ENCODE measurements around the gene C2CD3.
"Not testable (repeated sequence)": the region's sequence is repeated elsewhere in the genome, so short reads cannot be mapped to it uniquely, and the experiment has no call there.

C2CD3 gene

DNA sequence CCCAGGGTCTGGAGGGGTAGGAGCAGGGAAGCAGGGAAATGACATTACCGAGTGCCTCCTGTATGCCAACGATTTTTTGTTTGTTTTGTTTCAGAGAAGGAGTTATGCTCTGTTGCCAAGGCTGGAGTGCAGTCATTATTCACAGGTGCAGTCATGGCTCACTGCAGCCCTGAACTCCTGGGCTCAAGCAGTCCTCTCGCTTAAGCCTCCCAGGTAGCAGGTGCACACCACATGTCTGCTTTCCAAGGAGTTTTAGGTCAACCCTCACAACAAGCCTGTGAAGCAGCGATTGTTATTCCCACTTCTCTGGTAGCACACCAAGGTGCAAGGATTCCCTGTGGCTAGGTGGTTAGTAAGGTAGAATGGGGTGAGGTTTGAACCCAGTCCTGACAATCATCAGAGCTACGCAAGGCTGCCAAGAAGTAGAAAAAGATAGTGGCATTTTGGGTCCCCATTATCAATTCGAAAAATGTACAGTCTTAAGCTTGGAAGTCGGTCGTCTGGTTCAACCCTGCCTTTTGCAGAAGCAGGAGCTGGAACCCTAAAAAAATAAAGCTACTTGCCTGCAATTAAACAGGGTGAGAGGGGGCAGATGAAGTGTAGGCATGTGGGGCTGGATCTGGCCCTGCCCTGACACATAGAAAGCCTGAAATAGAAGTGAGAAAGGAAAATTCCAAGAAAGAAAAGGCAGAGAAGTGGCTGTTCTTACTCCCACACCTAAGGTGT, 171.1 kb downstream of the C2CD3 start:
- no peak for DNase-seq

- no peak for DNase-seq
These were observed 171.8 kb downstream of the C2CD3 start for GRCh38 chr11:73998846-73999575.

GRCh38 chr11:73997120-73997770, 173.6 kb downstream of the C2CD3 start:
- no peak for DNase-seq

DNA sequence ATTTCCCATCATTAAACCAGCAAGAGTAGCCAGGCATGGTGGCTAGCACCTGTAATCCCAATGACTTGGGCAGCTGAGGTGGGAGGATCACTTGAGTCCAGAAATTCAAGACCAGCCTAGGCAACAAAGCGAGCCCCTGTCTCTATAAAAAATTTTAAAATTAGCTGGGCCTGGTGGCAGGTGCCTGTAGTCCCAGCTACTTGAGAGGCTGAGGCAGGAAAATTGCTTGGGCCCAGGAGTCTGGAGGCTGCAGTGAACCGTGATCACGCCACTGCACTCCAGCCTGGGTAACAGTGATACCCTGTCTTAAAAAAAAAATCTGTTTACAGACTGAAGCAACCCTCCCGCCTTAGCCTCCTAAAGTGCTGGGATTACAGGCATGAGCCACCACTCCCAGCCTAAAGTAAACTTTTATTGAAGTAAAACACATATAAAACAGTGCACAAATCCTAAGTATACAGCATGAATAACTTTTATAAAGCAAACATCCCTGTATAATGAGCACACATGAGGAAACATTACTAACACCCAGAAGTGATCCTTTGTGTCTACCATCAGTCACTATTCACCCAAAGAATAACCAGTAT, 174.5 kb downstream of the C2CD3 start:
- no peak for DNase-seq

- DNase-seq: no peak
These were observed 175.1 kb downstream of the C2CD3 start for GRCh38 chr11:73995731-73996130.

- DNase-seq: no peak
These were observed 175.6 kb downstream of the C2CD3 start for GRCh38 chr11:73995247-73995646.

DNA sequence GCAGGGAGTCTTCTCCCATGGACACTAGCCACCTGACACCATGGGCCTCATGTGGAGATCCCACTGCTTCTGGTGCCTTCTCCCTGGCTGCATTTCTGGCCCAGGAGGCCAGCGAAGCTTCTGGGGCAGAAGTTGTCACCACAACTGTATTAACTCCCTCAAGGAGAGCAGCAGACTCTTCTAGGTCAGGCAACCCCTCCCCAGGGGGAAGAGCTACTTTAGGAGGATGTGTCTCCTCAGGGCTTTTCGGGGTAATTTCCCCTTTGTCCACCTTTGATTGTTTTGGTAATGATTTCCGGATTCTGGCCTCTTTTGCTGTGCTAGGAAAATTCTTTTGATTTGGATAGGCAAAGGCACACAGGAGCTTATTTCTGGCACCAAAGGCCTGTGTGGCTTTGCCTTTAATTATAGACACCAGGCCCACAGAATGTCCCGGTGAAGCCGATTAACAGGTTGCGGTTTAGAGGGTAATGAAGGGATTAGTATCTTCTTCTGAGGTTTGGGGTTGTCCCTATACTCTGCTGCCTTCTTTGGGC, 179.3 kb downstream of the C2CD3 start:
- DNase-seq: no peak

- DNase-seq: no peak
These were observed 180.1 kb downstream of the C2CD3 start for GRCh38 chr11:73990730-73991129.

DNA sequence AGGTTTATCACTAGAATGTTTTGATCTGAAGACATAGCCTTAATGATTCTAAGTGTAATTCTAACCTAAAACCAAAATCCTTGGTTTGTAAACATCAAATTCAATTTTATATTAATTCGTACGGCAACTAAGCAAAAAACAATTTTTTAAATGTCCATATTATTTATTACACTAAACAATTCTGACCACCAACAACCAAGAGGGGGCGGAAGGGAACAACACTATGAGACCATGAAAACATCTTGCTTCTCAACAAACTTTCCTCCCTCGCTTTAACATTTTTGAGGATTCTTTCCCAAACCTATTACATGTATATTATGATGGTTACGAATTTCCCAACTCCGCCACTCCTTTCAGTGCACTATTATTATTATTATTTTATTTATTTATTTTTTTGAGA, 181.6 kb downstream of the C2CD3 start:
- no peak for DNase-seq

GRCh38 chr11:73988227-73988626, 182.6 kb downstream of the C2CD3 start:
- DNase-seq: no peak

- not testable (repeated sequence) for DNase-seq
These were observed 185.1 kb downstream of the C2CD3 start for GRCh38 chr11:73985661-73986060.

- DNase-seq: no peak
These were observed 186.9 kb downstream of the C2CD3 start for GRCh38 chr11:73983741-73984538.

DNA sequence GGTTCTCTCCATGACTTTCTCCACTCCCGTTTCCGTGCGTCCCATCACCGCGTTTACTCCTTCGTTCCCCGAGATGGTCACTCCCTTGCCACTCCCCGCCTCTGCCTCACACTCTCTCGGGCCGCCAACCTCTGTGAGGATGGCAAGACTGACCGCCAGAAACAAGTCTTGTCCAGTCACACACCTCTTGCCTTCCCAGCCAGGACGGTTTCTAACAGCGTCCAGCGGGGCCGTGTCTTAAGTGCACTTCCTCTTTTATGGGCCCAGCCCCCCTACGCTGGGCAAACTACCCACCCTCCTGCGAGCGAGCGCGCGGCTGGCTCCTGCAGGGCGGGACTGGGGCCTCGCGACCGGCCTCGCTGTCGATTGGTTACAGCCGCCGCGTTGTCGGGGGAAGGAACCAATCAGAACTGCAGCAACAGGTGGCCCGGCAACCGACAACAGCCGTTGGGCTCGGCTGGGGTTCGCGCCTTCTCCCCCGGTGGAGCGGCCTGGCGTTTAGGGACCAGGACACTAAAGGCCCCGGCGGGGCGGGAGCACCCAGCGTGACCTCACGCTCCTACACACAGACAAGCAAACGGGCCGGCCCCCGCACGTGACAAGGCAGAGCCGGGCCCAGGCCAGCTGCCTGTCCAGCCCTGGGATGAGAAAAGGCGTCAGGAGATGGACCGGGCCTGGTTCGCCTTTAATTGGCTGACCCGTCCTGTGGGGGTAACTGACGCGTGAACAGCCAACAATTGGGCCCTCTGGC, 187.6 kb downstream of the C2CD3 start:
- no peak for DNase-seq

GRCh38 chr11:73982595-73982989, 188.2 kb downstream of the C2CD3 start, which contains the start of gene UCP2:
TSS of gene UCP2 (minus strand) at chr11:73982843. CDS start at chr11:73978378, 4,465 bp downstream.
- DNase-seq: no peak

DNA sequence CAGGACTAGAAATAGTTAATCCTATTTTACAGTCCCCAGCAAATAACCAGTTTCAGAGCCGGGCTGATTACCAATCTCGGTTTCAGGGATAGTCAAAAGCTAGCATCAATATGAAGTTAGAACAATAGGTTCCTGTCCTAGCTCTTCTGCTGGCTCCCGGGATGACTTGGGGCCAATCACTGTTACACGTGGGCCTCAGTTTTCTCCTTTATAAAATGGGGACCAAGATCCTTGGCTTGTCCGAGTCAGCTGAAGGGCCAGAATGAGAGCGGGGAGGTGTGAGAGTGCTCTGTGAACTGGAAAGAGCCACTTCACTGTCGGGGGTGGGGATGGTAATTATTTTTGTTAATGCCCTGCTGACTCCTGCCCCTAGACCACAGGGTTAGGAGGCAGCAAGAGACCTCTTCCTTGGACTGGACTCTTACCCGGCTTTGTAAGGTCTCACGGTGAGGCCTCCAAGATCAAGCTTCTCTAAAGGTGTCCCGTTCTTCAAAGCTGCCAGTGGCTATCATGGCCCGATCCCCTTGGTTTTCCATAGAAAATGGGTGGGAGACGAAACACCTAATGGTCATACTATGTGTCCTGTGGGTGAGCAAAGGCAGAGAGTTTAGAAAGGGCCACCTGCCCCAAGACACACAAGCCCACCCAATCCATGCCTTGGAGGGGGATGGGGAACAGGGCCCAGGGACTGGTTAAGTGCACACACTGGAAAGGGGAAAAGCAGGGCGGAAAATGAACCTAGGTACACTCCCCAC, 189.6 kb downstream of the C2CD3 start:
- DNase-seq: no peak

DNA sequence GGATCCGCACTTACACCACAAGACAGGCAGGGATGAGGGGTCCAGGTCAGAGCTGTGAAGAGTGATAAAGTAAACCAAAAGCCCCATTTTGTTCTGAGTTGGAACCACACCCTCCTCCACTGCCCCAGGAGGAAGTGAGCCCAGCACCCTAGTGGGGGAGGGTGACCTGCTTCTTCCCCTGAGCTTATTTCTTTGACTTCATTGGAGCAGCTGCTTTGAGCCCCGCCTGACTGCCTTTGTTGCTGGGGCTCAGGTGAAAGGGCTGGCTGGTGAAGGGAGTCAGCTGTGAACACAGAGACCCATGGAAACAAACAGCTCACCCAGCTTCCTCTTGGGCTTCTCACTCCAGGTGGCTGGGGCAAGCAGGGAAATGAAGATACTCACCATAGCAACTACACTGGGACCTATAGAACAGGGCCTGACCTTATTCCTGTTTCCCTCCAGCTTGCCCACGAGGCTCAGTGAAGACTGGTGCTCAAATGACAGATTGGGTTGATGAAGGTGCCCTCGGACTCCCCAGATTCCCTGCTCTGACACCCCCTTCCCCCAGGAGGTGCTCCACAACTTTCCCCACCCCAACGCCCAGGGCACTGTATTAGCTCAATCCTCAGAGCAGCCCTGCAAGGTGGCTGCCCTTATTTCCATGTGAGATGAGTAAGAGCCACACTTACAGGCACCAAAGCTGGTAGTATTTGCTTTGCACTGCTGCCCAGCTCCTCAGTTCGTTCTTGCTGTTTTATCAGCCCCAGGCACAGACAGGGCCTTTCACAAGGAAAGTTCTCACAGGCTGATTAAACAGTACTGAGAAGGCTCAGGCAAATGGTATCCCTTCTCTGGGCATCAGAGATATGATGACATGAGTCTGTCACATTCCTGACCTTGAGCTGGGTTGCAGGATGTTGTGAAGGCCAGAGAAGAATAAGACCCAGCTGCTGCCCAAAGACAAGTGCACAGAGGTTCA, 190.5 kb downstream of the C2CD3 start:
- no peak for DNase-seq

- DNase-seq: no peak
These were observed 192.2 kb downstream of the C2CD3 start for GRCh38 chr11:73978576-73979086.

DNA sequence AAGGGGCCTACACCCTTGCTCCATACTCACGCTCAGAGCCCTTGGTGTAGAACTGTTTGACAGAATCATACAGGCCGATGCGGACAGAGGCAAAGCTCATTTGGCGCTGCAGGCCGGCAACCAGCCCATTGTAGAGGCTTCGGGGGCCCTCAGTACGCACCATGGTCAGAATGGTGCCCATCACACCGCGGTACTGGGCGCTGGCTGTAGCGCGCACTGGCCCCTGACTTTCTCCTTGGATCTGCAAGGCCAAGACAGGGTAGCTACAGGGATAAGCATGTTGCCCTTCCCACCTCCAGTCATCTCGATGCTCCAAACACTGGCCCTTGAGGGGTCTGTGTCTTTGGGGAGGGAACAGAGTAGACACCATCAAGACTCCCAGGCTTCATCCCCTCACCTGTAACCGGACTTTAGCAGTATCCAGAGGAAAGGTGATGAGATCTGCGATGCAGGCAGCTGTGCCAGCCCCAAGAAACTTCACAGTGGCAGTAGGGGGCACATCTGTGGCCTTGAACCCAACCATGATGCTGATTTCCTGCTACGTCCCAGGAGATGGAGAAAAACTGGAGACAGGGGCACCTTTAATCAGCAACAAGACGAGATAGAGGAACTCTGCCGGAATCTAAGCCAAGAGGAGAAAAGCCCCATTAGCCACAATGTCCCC, 192.8 kb downstream of the C2CD3 start:
- DNase-seq: no peak
